Femur (tissue), 1 donor: ENCODE data around the gene RPAP3.
"Not testable (repeated sequence)": the region's sequence is repeated elsewhere in the genome, so short reads cannot be mapped to it uniquely, and the experiment has no call there.

Experiments used
- DNase-seq: peaks from one replicate; pipeline ENCODE4 v3.0.0-alpha.2; 2017

RPAP3 gene

DNA sequence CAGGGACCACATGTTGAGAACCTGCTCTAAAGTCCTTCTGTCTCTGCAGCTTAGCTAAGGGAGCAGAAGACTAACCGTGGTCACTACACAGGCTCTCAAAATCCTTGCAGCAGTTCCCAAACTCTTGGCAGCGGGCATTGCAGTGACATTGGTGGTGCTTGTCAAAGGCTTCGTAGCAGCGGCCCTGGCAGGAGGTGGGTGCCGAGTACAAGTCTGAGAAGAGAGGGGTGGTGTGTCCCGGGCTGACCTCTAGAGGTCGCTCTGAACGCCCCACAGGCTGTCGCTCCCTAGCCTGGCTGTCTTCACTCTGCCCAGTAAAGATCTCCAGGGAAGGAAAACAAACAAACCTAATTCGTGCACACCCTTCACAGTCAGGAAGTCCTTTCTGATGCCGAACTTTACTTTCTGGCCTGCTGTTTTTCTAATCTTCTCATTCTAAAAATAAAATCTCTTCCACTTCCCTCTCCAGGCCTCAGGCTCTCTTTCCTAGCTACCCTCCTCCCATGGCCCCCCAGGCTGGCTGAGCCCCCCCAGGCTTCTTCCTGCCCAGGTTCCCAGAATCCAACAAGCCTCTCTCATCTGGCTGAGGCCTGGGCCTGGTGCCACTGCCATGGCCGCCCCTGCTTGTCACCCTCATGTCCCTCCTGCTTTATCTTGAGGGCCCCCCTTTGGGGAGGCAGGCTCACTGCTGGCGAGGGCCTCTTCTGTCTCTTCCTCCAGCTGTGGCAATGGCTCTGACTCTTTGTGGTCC, 11.8 kb upstream of the RPAP3 start:
- DNase-seq: peak; percentile 86

DNA sequence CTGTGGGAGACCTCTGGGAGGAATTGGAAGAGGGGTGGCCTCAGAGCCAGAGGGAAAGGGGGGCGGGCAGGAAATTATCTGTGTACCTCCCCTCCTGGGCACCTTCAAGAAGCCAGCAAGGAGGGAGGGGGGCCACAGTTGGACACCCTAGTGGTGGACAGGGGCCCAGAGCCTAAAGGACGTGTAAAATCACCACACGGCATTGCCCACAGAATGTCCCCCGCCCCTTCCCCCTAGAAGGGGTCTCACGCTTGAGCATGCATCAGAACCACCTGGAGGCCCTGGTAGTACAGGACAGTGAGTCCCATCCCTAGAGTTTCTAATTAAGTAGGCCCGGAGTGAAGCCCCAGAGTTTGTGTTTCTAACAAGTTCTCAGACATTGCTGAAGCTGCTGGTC, 11.2 kb upstream of the RPAP3 start:
- no peak for DNase-seq

DNA sequence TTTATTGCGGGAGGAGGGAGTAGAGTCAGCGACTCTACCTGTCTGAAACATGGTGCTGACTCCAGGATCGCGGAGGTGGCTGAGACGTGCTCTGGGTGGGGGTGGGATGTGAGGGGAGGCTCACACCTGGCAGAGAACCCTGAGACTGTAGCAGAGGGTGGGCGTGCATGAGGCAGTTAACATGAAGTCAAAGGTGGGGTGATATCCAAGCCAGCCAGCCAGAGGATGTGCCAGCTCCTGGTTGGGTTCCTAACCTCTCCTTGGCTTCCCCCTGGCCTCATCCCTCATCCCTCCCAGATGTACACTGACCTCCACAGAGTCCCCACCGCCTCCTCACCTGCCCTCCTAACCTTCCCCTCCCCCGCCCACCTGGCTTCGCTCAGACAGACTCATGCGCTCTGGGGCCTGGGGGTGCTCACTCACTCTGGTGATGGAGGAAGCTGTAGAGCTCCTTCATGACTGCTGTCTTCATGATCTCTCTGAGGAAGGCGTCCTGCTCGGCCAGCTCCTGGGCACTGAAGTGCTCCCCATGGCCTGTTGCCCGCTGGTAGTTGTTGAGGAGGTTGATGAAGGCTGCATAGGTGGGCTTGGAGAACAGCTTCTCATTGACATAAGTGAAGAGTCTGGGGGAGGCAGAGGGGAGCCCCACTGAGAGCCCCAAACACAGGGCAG, 10.2 kb upstream of the RPAP3 start:
- DNase-seq: no peak

DNA sequence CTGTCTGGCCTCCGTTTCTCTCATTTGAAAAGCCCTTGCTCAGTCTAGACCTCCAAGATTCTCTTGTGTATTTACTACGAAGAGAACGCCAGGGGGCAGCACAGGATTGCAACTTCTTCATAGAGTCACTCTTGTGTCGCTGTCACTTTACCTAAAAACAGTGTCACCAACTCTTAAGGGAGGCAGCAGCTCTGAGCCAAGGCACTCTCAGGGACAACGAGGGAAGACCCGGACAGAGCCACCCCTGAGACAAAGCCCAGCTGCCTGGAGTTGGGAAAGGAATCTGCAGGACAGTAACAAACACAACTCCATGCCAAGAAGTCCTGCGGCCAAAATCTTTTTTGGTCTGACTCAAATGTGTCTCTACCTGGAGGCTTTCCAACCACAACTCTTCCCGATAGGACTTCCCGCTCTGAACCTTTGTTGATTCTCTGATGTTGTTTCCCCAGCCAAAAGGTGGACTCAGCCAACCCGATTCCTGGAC, 9.6 kb upstream of the RPAP3 start:
- DNase-seq: peak; percentile 80

DNA sequence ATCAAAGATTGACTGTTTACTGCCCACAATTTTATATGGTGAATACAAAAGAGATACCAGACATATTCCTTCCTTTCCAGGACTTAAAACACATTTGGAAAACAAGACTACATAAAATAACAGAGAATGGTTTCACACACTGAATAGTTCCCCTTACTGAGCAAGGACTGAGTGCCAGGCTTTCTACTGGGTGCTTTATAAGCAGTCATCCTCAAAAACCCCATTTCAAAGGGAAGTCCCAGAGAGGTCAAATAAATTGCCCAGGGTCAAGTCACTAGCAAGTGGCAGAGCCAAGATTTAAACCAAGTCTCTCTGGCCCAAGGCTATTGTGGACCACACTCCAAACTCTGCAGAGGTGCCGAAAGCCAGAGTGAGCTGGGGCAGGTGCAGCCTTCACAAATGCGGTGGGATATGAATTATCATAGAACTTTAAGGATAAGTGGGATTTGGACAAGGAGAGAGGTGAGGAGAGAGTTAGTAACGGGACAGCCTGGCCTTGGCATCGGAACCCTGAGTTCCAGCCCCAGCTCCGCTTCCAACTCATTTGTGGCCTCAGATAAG, 9.1 kb upstream of the RPAP3 start:
- no peak for DNase-seq

DNA sequence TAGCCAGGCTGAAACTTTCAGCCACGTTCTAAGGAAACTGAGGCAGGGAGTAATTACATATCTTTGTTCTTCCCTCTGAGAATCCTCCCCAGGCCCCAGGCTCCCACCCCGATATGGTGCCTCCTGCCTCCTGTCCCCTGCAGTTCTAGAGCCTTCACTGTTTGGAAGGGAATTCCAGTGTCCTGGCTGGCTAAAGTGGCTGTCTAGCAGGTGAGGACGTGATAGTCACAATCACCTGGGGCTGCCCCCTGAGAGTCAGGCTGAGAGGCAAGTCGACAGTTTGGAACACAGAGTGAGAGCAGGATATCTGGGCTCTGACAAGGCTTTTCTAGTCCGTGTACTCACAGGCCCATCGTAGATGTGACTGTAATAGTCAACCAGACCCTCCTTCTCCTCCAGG, 6.3 kb upstream of the RPAP3 start:
- no peak for DNase-seq

DNA sequence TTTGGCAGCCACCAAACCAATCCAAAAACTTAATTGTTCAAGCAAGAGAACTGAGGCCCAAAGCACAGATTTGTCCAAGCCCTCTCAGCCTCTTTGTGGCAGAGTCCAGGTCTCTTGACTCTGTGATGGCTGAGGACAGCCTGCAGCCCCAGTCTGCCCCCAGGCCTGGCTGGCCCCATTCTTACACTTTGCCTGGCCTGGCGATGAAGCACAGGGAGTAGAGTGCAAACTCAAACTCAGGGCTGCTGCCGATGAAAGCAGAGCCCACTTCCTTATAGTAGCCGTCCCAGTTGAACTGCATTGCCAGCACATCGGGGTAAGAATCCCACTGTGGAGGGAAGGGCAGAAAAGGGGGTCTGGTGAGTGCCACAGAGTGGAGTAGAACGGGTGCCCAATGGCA, 5.6 kb upstream of the RPAP3 start:
- no peak for DNase-seq

DNA sequence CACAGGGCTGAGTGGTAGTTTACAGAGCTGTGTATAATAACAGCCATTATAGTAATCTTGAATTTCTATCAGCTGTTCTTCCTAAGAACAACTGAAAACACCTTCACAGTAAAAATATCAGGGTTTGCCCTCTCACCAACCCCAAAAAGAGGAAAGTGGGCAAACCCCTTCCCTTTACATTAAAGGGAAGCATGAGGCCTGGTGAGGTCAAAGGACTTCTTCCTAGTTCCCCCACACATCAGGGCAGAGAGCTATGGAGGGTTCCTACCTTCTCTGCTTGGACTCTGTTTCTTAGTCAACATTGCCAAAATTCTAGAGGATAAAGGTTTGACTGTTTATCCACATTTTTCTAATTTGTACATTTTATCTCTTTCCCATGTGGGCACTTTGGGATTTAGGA, 4.4 kb upstream of the RPAP3 start:
- DNase-seq: no peak

DNA sequence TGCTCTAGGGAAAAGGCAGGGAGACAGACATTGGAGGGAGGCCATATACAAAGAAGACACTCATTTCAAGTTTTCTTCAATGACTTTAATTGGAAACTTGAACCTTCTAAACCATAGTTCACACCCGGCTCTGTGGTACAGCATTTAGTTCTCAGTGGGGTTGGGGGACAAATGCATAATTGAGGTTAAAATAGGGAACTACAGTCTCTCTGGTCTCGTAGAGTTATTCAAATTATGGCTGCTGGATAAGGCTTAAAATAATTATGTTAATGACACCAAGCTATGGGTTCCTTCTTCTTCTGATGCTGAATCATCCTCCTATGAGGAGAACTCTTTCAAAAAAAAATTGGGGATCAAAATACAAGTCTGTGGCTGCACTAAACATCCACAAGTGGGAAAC, 3.8 kb upstream of the RPAP3 start:
- no peak for DNase-seq

DNA sequence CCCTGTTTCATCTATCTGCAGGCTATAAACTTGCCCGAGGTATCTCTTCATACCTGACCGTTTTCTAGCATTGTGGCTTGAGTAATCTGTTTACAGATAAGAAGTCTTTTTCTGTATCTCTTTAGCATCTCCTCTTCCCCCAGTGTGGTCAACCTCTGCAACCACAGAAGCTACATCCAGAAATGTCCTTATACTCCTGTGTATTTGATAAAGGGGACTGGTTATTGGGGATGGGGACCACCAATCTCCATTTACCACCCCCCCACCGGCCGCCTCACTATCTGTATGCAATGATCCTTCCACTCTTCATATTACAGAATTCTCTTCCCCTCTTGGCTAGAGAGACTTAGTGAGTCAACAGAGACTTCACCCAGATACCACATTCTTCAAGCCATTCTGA, 3.4 kb upstream of the RPAP3 start:
- DNase-seq: no peak

DNA sequence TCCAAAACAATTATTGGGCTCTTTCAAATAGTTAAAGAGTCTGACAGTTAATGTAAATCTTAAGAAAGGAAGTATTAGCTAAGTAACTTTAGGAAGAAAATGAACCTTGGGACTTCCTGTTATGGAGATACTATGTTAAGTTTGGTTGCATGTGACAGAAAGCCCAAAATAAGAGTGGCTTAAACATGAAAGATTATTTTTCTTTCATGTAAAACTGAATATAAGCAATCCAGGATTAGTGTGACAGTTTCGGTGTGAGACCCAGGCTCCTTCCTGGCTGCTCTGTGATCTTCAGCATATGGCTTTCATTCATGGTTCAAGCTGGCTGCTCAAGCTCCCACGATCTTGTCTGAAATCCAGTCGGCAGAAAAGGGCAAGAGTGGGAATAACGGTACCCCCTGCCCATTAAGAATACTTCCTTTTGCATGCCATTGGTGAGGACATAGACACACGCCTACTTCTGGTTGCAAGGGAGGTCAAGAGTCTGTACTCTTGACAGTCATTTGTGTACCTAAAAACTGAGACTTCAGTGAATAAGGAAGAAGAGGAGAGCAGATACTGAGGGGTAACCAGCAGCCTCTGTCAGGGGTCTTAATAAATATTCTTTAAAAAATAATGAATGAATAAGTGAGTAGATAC, 2.2 kb upstream of the RPAP3 start:
- no peak for DNase-seq

DNA sequence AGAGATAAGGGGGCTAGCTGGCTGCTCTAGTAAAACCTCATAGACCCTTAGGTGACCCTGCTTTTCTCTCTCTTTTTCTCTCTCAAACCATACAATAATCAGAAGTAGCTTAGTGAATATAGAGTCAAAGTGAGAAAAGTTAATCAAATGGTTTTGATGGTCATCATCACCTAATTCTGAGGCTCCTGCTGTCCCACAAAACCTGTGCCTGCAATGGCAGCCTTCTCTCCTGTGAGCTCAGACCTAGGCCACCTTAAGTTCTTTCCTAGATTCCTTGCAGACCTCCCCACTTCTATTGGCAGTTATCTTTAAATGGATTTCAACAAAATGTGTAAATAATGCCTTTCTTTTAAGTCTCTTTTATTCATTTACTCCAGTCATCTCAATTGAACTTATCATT, 1.5 kb upstream of the RPAP3 start:
- DNase-seq: no peak

DNA sequence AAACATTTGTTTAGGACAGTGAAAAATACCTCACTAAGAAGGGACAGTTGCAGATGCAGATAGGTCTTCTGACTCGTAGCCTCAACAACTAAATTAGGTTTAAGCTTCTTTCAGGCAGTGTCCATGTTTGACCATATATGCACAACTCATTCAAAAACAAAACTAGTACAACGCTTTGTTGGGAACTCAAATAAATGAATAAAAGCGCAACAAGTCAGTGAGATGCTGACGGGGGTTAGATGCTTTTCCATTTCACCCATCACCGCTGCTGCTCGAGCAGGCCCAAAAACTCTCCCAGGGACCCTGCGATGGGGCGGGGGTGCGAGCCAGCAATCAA, 633 bp downstream of the RPAP3 start:
- no peak for DNase-seq

DNA sequence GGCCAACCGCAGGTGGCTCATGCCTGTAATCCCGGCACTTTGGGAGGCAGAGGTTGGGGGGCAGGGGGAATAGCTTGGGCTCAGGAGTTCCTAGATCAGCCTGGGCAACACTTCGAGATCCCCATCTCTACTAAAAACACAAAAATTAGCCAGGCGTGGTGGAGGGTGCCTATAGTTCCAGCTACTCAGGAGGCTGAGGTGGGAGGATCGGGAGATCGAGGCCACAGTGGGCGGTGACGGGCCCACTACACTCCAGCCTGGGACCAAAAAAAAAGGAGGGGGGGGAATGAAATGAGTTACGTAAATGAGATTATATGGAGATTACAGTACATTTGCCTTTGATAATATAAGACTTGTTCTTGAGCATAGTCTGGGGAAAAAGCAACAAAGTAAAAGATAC, 1.1 kb downstream of the RPAP3 start:
- DNase-seq: no peak

DNA sequence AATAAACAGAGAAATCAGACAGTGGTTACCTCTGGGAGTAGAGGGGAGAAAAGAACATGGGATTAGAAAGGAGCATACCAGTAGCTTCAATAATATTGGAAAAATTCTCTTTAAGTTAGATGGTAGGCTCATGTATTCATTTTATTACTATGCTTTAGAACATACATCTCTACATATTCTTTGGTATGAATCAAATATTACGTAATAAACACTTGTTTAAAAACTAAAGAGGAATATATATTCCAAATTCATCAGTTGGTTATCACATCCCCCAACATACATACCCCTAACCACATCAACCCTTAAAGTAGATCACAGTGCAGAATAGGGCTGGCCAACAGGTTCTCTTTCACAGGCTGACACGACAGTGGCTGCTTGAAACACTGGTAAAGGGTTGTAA, 5.6 kb downstream of the RPAP3 start:
- DNase-seq: no peak

DNA sequence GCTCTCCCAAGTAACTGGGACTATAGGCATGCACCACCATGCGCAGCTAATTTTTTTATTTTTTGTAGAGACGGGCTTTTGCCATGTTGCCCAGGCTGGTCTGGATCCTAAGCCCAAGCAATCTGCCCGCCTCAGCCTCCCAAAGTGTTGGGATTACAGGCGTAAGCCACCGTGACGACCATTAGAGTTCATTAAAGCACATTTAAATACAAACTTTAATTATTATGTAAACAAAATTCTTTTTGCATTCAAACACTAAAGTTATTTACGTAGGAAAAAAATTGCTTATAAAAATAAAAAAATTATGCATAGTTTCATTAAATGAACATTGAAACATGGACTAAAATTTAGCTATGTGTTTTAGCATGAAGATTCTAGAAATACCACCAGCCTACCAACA, 7.2 kb downstream of the RPAP3 start:
- no peak for DNase-seq

DNA sequence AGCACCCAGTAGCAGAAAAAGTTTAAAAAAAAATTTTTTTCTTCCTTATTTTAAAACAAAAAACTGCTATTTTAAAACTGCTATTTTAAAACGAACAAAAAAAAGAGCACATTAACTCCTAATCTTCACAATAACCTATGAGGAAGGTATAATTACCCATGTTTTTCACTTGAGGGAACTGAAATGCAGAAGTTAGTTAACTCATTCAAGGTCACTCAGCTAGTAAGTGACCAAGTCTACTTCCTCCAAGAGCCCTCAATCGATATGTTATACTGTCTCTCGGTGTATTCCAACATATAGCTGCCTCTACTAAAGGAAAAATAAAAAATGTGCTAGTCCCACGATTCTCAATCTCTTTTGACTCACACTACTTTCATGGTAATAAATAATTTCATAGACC, 7.8 kb downstream of the RPAP3 start:
- no peak for DNase-seq

DNA sequence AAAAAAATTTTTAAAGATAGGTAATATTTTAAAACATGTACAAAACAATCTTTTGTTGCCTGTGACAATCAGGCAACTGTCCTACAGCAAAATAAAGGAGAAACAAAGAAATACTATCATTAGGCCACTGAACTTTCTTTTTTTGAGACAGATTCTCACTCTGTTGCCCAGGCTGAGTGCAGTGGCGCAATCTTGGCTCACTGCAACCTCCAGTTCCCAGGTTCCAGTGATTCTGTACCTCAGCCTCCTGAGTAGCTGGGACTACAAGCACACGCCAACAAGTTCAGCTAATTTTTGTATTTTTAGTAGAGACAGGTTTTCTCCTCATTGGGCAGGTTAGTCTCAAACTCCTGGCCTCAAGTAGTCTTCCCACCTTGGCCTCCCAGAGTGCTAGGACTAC, 16.6 kb downstream of the RPAP3 start:
- no peak for DNase-seq

DNA sequence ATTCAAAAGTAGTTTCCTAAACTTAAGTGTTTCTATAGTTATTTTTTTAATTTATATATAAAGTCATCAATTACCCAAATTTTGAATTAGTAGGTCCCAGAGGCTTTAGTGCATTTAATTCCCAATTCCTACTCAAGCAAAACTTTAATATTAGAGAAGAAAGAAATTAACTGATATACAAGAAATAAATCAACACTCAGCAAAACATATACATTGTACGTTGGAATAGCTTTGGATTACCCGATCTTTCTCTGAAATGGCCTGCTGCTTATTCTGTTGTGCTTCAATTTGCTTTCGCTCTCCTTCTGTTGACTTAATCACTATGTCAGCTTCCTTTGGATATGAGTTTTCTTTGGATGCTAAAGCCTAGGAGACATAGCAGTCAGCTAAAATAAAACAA, 18.2 kb downstream of the RPAP3 start:
- DNase-seq: no peak

DNA sequence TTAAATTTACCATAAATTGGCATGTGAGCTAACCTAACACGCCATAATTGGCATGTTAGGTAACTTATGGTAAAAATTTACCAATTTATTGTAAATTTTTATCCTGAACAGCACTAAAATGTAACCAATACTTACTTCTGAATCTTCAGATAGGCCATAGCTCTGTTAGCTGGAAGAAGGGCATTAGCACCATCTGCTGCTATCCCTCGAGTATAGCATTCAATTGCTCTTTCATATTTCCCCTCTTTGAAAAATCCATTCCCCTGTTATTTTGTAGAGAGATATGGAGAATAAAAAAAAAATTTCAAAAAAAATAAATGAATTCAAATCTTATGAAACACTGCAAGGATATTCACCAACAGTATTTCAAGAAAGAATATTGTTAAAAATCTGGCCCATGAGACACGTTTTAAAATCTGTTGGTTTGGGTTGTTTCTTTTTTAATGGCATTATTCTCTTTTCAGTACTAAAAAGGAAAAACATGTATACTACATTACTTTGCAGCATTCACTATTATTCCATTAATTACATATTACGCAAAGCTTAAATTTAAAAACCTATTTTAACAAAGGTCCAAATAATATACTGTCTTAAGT, 19.1 kb downstream of the RPAP3 start:
- no peak for DNase-seq

DNA sequence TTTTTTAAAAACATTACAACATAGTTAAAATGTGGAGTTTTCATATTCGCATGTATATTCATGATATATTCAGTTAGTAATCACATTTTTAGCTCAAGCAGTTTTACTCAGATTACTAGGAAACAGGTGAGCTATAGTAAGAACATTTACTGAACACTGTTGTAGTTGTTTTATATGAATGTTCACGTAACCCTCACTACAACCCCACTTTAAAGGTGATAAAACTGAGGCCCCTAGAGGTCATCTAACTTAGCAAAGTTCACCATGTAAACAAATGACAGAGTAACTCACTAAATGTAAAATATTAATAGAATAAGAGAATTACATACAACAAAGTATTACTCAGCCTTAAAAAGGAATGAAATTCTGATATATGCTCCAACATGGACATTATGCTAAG, 26.0 kb downstream of the RPAP3 start:
- DNase-seq: no peak

DNA sequence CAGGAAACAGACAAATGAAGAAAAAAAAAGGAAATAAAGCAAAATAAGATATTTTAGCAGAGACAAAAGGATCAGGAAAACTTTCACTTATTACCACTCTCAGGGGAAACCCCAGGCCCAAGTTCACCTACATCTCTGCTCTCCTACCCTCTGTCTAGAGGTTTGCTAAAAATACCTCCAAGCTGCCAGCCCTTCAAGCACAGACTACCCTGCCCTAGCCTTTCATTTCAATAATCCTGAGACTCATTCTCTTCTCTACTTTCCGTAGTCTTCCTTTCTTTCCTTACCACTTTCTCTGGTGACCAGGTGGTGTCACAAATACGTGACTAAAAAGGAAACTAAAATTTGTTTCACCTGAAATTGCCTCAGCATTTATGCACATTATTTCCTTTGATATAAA, 33.8 kb downstream of the RPAP3 start:
- DNase-seq: no peak

DNA sequence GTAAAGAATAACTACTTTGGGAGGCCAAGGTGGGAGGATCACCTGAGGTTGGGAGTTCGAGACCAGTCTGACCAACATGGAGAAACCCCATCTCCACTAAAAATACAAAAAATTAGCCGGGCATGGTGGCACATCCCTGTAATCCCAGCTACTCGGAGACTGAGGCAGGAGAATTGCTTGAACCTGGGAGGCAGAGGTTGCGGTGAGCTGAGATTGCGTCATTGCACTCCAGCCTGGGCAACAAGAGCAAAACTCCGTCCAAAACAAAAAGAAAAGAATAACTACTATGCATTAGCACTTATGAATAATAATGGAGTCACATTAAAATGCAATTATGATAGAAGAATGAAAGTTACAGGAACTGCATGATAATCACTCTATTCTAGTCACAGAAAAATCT, 37.9 kb downstream of the RPAP3 start:
- DNase-seq: not testable (repeated sequence)
